Body of pancreas (tissue), 4 donors: Measurements from ENCODE around the gene HERC4.

Experiments used
- CTCF ChIP-seq, 7 experiments: fragments of 450-650 bp in 4 of 7; fragments of 200-600 bp in 3 of 7; sonication (generic) in 3 of 7; IDR thresholded peaks; one replicate each; pipeline ENCODE4 v1.5.1; 2016 to 2019; ENCODE audit warnings: antibody characterized with exemption in 7 of 7
- POLR2A ChIP-seq, 3 donors: fragments of 450-650 bp; IDR thresholded peaks; one replicate each; pipeline ENCODE4 v1.6.1; 2016; ENCODE audit warnings: antibody characterized with exemption in 3 of 3, mild to moderate bottlenecking in 2 of 3

- TF ChIP-seq POLR2A (IDR thresholded peaks at IDR 0.05) (no peak), CTCF (IDR thresholded peaks at IDR 0.05) (no peak)
Measured at GRCh38 chr10:67912331-67912946, 162.6 kb downstream of the HERC4 start.
